HuH-7.5 (cell line): ENCODE results near the gene OVCA2.
A peak's percentile ranks its signal among the peaks of the same experiment; 100 is the strongest.

Experiments used
- DNase-seq: peaks from one replicate; pipeline ENCODE4 v3.0.0; 2011; ENCODE audit warnings: low spot score

Gene OVCA2

GRCh38 chr17:2034157-2034556 is 7.7 kb upstream of the OVCA2 start:
- no peak for DNase-seq

DNA sequence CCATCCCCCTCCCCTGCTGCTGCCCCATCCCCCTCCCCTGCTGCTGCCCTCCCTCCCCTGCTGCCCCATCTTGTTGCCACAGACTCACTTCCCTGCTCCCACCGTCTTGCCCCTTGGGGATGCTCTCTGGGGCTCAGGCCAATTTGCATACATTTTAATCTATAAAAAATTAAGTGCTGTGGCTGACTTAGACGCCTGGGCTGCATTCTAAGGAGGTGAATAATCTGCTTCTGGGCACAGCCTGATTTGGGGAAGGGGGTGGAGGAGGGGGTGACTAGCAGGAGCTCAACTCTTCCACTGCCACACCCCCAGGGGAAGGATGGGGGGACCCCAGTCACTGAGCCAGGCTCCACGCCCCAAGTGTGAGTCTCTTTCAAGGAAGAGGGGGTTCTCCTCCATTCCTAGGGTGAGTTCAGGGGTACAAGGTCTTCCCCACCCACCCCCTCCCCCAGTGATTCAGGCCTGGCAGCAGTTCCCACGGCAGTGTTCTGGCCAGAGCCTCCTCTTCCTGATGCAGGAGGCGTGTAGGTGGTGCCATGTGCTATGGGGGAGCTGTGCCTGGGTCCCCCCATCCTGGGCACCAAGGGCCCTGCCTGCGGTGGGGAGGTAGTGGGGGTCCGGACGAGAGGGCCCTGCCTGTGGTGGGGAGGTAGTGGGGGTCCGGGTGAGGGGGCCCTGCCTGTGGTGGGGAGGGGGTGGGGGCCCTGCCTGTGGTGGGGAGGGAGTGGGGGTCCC is 6.8 kb upstream of the OVCA2 start:
- no peak for DNase-seq

DNA sequence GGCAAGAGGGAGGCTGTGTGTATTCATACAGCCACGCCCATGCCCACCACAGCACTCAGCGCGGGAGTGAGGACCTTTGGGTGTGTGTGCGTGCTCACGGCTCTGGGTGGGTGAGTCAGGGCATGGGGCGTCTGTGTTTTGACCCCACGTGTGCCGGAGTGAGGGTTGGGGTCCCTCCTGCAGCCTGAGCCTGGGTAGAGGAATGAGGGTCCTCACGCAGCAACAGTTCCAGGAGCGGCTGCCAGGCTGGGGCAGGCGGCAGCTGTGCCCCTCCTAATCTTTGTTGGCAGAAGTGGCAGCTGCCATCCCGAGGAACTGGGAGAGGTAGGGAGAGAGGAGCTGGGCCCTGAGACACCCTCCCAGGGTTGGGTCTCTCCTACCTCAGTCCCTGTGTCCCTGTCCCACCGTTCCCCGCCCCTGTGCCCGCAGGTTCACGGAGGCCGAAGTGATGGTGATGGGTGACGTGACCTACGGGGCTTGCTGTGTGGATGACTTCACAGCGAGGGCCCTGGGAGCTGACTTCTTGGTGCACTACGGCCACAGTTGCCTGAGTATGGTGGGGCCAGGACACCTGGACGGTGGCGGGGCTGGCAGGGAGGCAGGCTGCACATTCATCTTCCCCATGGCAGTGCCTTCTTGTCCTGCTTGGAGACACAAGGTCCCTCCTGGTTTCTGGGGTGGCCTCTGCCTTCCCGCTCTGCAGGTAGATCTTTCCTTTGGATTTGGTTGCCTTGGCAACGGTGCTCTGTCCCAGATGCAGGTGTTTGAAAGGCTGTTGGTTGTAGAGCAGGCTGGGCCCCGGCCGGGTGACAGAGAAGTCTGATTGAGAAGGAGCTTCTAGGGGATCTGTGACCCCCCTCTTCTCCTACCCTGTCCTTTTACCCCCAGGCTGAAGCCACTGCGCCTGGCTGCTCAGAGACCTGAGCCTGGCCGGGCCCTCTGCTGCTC is 6.0 kb upstream of the OVCA2 start:
- DNase-seq, result no peak

GRCh38 chr17:2037155-2037554 is 4.7 kb upstream of the OVCA2 start:
- no peak for DNase-seq

DNA sequence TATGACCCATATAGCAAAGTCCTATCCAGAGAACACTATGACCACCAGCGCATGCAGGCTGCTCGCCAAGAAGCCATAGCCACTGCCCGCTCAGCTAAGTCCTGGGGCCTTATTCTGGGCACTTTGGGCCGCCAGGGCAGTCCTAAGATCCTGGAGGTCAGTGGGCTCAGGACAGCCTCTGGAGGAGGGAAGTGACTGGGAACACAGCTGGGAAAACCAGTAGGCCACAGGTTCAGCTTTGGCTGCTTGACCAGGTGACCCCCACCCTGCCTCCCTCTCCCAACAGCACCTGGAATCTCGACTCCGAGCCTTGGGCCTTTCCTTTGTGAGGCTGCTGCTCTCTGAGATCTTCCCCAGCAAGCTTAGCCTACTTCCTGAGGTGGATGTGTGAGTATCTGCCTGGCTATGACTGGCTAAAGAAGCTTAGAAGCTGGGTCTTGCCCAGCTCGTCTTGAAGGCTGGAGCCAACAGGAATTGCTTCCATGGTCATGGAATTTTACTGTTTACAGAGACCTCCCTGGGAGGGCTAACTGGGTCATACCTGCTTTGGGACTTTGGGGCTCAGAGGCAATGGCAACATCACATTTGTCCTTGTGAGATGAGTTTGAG is 1.5 kb upstream of the OVCA2 start:
- no peak for DNase-seq

GRCh38 chr17:2040942-2041560 is 771 bp upstream of the OVCA2 start:
- DNase-seq, result no peak

DNA sequence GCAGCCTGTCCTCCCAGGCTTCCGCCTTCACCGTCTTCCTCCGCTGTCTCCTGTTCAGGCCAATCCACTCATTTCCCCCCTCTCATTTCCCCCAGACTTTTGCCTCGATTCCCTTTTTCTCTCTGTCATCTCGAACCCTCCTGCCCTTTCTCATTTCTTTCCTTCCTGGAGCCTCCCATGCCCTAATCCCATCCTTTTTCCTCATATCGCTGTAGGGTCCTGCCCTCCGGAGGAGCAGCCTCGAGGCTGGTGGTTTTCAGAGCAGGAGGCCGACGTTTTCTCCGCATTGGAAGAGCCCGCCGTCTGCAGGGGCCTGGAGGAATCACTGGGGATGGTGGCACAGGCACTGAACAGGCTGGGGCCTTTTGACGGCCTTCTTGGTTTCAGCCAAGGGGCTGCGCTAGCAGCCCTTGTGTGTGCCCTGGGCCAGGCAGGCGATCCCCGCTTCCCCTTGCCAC is 597 bp downstream of the OVCA2 start:
- no peak for DNase-seq

- no peak for DNase-seq
Measured at GRCh38 chr17:2042933-2043332, 1.1 kb downstream of the OVCA2 start.

DNA sequence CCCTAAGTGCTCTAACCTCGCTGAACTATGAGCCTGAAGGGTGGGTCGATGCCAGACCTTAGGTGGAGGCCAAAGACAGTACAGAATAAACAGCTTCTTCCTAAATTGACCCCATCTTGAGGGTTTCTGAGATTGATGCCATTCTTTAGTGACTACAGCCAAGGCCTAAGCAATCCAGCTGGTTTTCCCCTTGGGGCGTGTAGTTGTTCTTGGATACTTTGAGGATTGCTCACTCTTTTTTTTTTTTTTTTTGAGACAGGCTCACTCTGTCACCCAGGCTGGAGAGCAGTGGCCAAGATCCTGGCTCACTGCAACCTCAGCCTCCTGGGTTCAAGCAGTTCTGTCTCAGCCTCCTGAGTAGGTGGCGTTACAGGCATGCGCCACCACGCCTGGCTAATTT is 2.0 kb downstream of the OVCA2 start:
- no peak for DNase-seq

- no peak for DNase-seq
Measured at GRCh38 chr17:2044263-2044894, 2.6 kb downstream of the OVCA2 start.

DNA sequence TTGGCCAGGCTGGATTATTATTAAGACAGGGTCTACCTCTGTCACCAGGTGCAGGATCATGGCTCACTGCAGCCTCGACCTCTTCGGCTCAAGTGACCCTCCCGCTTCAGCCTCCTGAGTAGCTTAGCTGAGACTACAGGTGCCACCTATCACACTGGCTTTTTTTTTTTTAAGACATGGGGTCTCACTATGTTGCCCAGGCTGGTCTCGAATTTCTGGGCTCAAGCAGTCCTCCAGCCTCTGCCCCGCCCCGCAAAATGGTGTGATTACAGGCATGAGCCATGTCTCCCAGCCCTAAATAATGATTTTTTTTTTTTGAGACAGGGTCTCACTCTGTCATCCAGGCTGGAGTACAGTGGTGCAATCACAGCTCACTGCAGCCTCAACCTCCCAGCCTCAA is 5.8 kb downstream of the OVCA2 start:
- no peak for DNase-seq

DNA sequence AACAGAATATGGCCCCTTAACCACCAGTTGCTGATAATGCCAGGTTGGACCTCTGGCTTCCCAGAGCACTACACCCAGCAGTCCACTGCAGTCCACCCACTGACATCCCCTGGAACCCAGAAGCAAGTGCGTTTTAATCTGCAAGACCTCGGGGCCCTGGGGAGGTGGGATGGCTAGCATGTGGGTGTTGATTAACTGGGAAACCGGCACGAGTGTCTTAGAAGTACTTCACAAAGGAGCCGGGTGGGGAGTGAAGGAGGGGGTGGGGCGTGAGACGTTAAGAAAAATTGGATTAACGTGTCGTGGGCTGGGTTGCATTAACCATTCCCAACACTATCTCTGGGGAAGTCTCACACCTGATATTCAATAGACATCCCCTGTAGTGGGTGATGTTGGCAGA is 7.0 kb downstream of the OVCA2 start:
- no peak for DNase-seq

- peak; percentile 63 for DNase-seq
Measured at GRCh38 chr17:2049333-2050299, 7.8 kb downstream of the OVCA2 start.

GRCh38 chr17:2050300-2051060 is 8.7 kb downstream of the OVCA2 start:
- no peak for DNase-seq

DNA sequence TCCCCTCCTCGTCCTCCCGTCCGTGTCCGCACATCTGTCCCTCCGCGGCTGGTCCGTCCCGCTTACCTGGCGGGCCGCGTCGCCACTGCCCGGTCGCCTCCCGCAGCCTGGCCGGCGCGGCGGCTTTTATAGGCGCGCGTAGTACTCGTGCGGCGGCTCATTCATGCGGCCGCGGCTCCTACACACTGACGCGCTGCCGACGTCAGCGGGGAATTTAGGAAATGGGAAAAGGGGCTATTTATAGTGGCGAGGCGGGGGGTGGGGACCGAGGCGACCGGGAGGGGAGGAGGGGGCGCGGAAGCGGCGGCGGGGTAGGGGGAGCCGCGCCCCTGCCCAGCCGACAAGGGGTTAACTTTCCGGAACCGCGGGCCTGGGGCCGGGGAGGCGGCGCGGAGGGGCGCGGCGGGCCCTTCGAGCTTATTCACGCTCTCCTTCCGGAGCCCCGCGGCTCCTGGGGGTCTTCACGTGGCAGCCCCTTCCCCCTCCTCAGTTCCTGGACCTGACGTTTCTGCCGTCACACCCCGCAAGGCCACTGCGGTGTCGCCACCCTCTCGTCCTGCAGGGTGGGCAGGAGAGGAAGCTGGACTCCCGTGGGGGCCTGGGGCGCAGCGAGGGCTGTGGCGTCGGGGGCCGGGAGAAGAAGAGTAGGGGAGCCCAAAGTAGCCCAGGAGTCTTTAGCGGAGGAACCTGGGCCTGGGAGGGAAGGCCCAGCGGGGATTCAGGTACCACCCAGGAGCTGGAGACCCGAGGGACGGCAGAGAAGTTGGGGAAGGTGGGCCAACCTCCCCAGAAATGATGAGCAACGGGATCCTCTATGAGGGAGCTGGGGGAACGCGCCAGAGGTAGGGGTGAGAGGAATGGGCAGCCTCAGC is 9.5 kb downstream of the OVCA2 start:
- no peak for DNase-seq

GRCh38 chr17:2051933-2052559 is 10.2 kb downstream of the OVCA2 start:
- no peak for DNase-seq

GRCh38 chr17:2053380-2054261 is 11.8 kb downstream of the OVCA2 start:
- DNase-seq, result peak; percentile 67

DNA sequence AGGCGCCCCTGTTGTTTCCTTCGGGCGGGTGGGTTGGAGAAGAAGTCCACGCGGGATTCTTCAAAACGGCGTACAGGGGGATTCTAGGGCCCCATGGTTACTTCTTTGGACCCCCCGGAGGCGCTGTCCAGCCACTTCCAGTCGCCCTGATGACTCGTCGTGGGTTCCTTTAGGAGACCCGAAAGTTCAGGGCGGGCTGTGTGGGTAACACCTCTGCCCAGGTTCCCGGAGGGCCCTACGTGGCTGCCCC is 12.4 kb downstream of the OVCA2 start:
- no peak for DNase-seq
